ENCODE results near the gene FOXA1. TPM values are rescaled to one million over a fixed set of nuclear protein-coding genes. Genes with fewer than 3 reads are reported as not detected.

FOXA1 gene
- total RNA-seq, 1 experiment from 2014 or later: 0.07 TPM

DNA sequence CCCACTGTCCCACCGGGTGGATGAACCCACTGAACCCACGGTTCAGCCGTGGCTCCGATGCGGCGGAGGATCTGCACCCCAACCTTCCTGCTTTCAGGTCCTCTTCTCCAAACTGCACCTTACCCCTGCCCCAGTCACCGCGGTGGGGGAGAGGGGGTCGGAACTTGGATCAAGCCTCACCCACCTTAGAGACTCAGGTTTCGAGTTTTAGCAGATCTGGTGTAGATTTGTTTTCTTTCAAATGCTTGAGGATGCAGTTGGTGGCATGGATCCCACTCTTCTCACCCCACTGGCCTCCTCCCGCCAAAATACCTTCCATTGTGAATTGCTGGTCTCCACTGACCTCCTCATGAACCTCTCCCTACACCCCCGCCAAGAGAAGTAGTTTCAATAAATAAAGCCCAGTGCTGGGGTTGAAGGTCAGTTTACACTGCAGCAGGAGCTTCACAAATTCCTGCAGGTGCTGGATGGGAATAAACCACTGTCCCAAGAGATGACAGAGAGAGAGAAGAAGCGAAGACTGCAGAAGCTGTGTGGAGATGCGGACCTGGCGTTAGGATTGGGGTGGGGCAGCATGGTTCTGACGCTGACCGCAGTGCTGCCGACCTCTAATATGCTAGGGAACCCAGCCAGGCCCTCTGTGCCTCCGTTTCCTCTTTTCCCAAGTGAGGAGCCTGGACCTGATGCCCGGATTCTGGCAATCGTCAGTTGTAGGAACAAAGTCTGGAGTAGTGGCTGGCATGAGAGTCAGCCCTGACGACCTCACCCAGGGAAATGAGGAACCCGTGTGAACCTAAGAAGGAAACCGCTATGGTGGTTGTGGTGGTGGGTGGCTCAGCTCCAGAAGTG, 7.8 kb upstream of the FOXA1 start:
- H3K9ac ChIP-seq (ENCODE audit: extremely low read depth, insufficient read length, low read length): no peak overlapping the region
- no peak overlapping the region for H3K4me2 ChIP-seq (ENCODE audit: insufficient read depth, insufficient read length, low read length)
- H3K4ac ChIP-seq (ENCODE audit: low read depth, low read length): no peak overlapping the region
- no peaks in the 10 kb centered on the region for H3K79me1 ChIP-seq (ENCODE audit: insufficient read depth, low read depth, low read length, poor library complexity, severe bottlenecking)
- H4K91ac ChIP-seq (ENCODE audit: insufficient read length, low read depth, low read length): no peak overlapping the region
- peaks cover 65% of the 10 kb centered on the region for H3K27me3 ChIP-seq (ENCODE audit: insufficient read depth, low read length)
- no peaks in the 10 kb centered on the region for H3K79me2 ChIP-seq (ENCODE audit: insufficient read depth, low read length)
- H3K23me2 ChIP-seq (ENCODE audit: insufficient read length, low read depth, low read length, poor library complexity, severe bottlenecking): peaks cover 5% of the 10 kb centered on the region
- no peak overlapping the region for H4K5ac ChIP-seq (ENCODE audit: insufficient read length, low read depth, low read length)
- H4K8ac ChIP-seq (replicated peaks; ENCODE audit: insufficient read length, low read depth, low read length): no peak overlapping the region
- Mint-ChIP-seq H3K4me3 (no peak overlapping the region), H3K4me1 (peaks cover 19 to 23% of the 10 kb centered on the region in 2 experiments), H3K27ac (no peak overlapping the region), H3K27me3 (ENCODE audit: low read depth) (peaks cover 100% of the 10 kb centered on the region), H3K36me3 (ENCODE audit: insufficient read depth in 1 of 3, low read depth in 3 of 3) (no peaks in the 10 kb centered on the region; a peak in 2 of 7 replicates), H3K9me3 (no peaks in the 10 kb centered on the region; a peak in 1 of 5 replicates)
- H3K27ac ChIP-seq (ENCODE audit: insufficient read length, low read depth, low read length): no peak overlapping the region
- H3T11ph ChIP-seq (ENCODE audit: low read length): no peak overlapping the region
- no peak overlapping the region for H3K56ac ChIP-seq (ENCODE audit: insufficient read length, low read depth, low read length)
- WGBS (ENCODE audit: extremely low coverage, insufficient read length, low lambda C conversion rate): no CpG with 5 or more reads among the region's 24 CpGs
- TF ChIP-seq, protein P1, sequence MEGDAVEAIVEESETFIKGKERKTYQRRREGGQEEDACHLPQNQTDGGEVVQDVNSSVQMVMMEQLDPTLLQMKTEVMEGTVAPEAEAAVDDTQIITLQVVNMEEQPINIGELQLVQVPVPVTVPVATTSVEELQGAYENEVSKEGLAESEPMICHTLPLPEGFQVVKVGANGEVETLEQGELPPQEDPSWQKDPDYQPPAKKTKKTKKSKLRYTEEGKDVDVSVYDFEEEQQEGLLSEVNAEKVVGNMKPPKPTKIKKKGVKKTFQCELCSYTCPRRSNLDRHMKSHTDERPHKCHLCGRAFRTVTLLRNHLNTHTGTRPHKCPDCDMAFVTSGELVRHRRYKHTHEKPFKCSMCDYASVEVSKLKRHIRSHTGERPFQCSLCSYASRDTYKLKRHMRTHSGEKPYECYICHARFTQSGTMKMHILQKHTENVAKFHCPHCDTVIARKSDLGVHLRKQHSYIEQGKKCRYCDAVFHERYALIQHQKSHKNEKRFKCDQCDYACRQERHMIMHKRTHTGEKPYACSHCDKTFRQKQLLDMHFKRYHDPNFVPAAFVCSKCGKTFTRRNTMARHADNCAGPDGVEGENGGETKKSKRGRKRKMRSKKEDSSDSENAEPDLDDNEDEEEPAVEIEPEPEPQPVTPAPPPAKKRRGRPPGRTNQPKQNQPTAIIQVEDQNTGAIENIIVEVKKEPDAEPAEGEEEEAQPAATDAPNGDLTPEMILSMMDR (conservative IDR thresholded peaks at IDR 0.05): no peak
- H2AK5ac ChIP-seq (ENCODE audit: insufficient read length, low read length): no peak overlapping the region
- no peak overlapping the region for H2BK120ac ChIP-seq (ENCODE audit: low read depth, low read length, poor library complexity, severe bottlenecking)
- H4K20me1 ChIP-seq (ENCODE audit: control insufficient read depth, insufficient read depth, insufficient read length): no peaks in the 10 kb centered on the region
- DNase-seq: no peak
- H2BK5ac ChIP-seq (ENCODE audit: insufficient read length, low read length): no peak overlapping the region
- no peaks in the 10 kb centered on the region for H3K4me1 ChIP-seq (ENCODE audit: insufficient read depth, low read length)
- no peak overlapping the region for H3K14ac ChIP-seq (ENCODE audit: insufficient read depth, low read length)
- no peak overlapping the region for H2BK15ac ChIP-seq (ENCODE audit: low read depth, low read length)
- no peaks in the 10 kb centered on the region for H3K9me3 ChIP-seq (ENCODE audit: control insufficient read depth, low read depth, low read length)
- no peak overlapping the region for H2AFZ ChIP-seq (ENCODE audit: low read length)
- no peak overlapping the region for H2BK20ac ChIP-seq (ENCODE audit: low read depth, low read length, poor library complexity, severe bottlenecking)
- H3K18ac ChIP-seq (ENCODE audit: insufficient read length, low read depth, low read length): no peak overlapping the region
- no peak overlapping the region for H2BK12ac ChIP-seq (ENCODE audit: insufficient read length, low read depth, low read length)
- H3K23ac ChIP-seq (ENCODE audit: insufficient read length, low read depth, low read length): no peak overlapping the region
